GM21528 (cell line): ENCODE data around the gene SERPINA6.
"Not testable (repeated sequence)": the region's sequence is repeated elsewhere in the genome, so short reads cannot be mapped to it uniquely, and the experiment has no call there.

Experiments
- ATAC-seq: cut with Tn5 transposase; IDR thresholded peaks from one replicate; pipeline ENCODE4 v1.9.1; 2021; ENCODE audit warnings: mild to moderate bottlenecking, moderate library complexity; ENCODE audit not compliant: unreplicated experiment, low FRiP score

SERPINA6 gene, protein sequence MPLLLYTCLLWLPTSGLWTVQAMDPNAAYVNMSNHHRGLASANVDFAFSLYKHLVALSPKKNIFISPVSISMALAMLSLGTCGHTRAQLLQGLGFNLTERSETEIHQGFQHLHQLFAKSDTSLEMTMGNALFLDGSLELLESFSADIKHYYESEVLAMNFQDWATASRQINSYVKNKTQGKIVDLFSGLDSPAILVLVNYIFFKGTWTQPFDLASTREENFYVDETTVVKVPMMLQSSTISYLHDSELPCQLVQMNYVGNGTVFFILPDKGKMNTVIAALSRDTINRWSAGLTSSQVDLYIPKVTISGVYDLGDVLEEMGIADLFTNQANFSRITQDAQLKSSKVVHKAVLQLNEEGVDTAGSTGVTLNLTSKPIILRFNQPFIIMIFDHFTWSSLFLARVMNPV

DNA sequence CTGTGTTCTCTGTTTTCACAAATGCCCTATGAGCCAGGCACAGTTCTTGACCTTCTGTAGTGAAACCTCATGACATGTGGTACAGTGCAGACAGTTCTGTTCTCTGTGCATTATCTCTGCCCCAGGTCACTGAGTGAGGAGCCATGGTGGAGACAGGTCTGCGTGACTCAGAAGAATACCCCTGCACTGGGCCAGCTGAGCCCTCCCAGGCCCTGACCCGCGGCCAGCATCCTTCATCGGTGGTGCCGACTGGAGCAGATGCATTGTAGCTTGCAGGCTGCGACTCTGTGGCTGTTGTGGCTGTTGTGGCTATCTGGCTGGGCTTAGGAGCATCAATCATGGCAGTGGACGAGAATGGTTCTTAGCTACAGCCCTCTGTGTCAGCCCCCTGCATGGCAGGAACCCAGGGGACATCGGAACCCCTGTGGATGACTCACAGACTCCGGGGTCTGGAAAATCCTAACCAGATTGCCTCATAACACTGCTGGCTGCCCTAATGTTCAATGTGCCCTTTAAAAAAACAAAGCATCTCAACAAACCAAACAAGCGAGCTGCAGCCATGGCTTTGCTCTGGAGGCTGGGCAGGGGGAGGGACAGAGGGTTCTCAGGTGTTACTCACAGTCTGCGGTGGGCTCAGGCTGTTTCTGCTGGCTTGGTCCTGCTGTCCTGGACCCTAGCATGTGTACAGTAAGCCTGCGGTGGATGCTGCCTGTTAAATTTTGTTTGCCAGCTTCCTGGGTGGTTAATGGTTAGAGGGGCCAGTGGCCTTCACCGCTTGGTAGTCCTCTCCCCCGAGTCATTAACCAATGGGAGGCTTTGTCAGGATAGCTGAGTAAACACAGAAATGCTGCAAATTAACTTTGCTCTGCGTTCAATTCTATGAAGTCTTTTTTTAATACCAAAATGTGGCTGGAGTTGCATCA lies at the start of gene SERPINA6:
TSS of gene SERPINA6 (minus strand) at position 689 of the 923 bp plus-strand sequence. CDS start 8,688 bp downstream, outside the sequence.
- ATAC-seq = no peak

DNA sequence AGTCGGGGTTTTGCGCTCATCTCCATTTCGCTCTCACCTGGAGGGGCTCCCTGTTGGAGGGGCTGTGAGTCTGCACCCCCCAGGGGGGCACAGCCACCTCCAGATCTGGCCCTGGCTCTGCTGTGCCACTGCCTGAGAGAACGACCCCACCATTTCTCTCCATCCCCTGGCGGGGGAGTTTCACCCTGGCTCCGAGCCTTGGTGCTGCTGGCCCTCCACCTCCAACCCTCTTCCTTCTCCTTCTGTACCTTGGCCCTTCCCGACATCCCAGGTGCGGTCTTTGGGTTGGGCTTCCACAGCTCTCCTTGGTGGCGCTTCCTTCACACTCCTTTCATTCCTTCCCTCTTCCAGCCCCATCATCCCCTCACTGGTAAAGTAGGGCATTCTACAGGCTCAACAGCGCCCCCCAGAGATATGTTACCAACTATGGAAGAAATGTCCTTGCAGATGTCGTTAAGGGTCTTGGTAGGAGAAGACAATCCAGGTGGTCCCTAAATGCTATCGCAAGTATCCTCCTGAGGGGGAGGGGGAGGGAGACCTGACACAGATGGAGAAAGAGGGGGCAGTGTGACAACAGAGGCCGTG lies 49.0 kb upstream of the SERPINA6 start:
- no peak for ATAC-seq

DNA sequence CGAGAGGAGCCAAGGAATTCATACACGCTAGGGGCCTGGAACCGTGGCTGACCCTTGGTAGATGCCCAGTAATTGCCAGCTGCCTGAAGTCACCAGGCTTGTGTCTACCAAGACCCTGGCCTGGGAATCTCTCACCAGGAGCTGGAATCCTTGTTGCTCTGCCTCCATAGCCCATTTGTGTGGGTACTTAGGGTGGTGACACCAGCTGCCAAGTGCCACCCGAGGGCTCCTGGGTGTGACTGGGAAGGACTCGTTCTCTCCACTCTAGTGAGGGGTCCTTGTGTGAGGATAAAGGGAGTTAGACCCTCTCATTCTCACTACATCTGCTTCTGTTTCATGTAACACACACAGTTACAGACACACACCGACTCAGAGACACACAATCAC lies 47.4 kb upstream of the SERPINA6 start:
- ATAC-seq = no peak

DNA sequence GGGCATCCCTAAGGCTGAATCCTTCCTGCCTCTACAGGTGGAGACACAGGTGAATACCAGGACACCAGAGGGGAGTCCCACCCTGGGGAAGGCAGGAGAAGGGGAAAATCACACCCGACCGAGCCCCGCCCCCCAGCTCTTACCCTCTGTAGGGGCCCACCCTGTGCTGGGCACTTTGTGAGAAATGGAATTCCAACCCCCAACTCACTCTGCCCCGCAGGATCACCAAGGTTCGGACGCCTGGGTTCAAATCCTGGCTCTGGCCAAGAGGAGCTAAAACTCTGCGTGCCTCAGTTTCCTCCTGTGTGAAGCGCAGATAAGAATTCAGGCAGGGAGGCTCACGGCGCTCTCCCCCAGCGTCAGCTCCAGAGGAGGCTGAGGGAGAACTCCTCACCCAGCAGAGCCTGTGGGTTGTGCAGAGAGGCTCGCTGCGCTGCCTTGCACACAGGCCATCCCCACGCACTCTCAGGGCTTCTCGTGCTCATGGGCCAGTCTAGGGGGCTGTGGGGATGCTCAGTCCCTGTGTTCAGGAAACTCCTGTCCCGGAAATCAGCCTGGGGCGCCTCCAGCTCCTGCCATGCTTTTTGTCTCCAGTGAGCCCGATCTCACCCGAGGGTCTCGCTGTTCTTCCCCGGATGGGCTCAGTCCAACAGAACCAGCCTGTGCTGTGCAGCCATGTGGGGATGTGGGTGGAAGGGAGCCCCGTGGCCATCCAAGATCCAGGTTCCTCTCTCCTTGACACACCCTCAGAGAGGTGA lies 46.8 kb upstream of the SERPINA6 start:
- ATAC-seq = not testable (repeated sequence)

DNA sequence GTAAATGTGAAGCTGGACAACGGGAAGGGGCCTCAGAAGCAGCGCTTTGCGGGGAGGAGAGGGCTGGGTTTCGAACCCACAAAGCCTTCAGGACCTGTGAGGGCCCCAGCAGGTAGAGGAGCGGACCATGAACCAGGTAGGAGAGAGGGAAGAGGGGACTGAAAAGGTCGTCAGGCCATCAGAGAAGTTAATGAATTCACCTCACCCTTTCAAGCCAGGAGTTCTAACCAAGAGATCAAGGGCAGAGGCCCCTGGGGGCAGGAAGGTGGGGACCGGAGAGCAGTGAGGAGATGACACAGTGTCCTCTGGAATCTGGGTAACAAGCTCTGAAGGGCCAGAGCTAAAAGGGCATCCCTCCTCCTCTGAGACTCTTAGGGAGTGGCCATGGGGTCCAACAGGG lies 45.8 kb upstream of the SERPINA6 start:
- no peak for ATAC-seq

DNA sequence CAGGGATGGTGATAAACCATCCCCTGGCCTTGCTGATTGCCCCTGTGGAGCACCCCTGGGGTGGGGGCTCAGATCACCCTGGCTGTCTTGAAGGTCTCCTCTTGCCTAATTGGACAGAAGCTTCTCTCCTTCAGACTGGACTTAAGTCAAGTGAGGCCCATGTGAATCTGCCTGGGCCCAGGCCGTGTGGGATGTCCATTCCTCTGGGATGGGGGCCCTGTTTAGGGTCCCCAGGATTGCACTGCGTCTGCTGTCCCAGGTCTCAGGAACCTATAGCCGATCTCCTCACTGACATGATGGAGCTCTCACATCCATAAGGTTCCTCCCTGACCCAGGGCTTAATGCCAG lies 45.1 kb upstream of the SERPINA6 start:
- no peak for ATAC-seq

DNA sequence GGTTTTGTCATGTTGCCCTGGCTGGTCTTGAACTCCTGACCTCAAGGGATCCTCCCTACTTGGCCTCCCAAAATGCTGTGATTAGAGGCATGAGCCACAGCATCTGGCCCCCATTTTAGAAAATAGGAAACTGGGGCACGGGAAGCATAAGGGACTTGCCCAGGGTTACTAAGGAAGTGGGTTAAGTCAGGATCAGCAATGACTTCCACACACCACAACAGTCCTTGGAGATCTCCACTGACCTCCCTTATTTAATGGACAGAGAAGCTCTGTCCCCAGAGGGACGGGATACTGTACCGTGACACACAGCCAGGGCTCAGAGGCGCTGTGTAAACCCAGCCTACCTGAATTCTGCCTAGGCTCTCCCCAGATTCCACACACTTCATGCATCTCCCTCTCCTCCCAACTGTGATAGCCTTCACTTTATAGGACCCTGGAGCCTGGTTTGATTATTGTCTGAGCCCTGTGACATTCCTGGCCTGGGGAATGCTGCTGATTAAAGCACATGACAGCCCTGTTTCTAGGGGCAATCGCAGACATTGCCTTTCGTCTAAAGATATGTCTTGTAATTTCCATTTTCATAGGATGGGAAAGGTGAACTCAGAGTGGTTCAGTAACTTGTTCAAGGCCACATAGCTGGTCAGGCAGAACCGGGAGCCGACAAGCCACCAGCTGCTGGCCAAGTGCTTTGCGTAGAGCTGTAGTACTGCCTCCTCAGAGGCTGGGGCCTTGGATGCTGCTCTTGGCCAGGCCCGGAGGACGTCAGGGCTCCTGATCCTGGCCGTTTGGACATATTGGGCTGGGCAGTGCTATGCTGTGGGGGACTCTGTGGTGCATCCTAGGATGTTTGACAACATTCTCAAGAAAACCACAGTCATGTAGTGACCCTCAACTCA lies 44.5 kb upstream of the SERPINA6 start:
- ATAC-seq = no peak

DNA sequence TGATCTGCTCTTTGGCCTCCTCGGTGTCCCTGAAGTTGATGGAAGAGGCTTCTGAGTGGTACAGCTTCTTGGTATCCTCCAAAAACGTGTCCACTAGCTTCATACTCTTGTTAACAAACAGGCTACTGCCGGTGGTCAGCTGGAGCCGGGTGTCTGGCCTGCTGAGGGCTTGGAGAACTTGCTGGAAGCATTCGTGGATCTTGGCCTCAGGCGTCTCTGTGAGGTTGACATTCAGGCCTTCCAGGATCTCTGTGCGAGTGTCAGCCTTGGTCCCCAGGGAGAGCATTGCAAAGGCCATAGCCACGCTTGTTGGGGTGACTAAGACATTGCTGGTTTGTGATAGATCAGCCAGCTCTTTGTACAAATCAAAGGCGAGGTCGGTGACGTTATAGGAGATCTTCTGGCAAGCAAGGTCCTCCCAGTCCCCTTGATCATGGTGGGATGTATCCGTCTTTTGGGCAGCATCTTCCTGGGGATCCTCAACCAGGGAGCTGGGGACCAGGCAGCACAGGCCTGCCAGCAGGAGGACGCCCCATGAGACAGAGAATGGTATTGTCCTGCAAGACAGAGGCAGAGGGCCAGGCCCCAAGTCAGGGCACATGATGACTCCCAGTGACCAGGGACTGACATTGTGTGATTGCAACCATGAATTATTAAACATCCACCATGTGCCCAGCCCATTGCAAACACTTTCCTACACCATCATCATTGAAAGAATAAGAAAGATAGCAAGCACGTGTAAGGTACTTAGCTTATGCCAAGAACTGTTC lies 43.2 kb upstream of the SERPINA6 start, which contains the start of gene SERPINA2:
TSS of gene SERPINA2 (minus strand) at position 553 of the 770 bp plus-strand sequence.
- ATAC-seq = no peak

DNA sequence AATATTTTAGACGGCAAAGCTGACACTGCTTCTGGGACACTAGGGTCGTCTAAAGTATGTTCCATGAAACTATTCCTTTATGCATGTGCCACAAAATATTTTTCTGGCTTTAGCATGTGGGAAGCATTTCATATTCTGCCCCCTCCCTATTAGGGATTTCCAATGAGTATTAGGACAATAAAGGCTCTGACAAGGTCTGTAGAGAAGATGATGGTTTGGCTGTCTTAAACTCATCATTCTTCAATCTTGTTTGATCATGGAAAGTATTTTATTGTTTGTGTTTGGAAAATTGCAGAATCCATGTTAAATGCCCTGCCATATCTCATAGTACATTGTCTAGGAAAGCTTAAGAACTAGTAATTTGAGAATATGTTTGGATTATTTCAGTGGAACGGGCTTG lies 42.5 kb upstream of the SERPINA6 start:
- ATAC-seq = no peak

DNA sequence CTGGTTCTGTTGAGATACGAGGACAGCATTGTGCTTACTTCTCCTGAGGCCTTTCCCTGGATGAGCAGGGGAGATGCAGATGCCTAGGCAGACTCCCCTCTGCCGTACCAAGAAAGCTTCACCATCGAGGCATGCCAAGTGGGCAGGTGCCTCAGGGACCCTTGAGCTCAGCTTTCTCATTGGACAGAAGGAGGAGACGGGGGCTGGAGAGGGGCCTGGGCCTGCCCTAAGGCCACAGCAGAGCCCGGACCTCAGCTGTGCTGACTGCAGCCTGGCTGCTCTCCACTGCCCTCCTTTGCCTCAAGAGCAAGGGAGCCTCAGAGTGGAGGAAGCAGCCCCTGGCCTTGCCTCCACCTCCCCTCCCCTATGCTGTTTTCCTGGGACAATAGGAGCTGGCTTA lies 41.8 kb upstream of the SERPINA6 start:
- ATAC-seq = no peak

DNA sequence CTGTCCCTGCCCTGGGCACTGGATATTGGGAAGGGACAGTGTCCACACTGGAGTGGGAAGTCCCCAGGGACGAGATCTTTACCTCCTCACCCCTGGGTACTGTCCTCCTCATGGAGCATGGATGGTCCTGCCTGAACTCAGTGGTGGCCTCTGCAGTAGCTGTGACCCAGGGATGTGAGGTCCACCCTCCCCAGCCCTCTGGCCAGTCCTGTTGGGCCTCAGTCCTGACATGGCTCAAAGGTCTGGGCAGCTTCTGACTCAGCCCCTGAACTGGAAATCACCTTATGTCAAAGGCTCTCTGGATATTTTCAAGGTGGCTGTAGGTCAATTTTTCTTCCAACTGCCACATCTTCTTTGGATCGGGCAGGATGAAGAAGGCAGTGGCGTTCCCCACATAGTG lies 40.9 kb upstream of the SERPINA6 start:
- ATAC-seq = no peak

DNA sequence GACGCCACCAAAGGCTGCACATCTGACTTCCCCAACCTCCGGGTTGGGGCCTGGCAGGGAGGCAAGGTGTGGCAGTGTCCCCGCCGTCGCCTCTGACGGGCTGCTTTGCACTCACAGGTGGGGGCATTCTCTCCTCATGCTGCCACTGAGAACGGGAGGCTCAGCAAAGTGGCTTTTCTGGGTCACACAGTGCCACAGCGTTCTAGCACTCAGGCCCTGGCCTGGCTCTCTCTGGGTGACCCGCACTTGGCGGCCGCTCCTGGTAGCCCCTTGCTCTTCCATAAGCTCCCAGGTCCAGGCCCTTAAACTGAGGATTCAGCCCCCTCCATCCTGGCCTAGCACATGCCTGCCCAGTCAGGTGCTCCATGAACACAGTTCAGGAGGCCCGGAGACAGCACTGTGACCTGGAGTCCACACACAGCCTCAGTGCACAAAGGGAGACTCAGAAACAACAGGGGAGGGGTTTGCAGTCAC lies 40.1 kb upstream of the SERPINA6 start:
- no peak for ATAC-seq

DNA sequence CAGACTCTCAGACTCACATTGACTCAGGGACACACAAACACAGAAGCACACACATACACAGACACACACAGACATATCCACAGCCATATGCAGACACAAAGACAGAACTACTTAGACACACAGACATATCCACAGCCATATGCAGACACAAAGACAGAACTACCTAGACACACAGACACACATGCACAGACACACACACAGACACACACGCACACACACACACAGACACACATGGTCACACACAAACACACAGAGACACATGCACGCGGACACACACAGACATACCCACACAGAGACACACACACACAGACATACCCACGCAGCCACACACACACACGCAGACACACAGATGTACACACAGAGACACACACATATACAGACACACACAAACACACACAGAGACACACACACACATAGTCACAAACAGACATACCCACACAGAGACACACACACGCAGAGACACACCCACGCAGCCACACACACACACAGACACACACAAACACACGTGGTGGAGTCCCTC lies 39.5 kb upstream of the SERPINA6 start:
- no peak for ATAC-seq

DNA sequence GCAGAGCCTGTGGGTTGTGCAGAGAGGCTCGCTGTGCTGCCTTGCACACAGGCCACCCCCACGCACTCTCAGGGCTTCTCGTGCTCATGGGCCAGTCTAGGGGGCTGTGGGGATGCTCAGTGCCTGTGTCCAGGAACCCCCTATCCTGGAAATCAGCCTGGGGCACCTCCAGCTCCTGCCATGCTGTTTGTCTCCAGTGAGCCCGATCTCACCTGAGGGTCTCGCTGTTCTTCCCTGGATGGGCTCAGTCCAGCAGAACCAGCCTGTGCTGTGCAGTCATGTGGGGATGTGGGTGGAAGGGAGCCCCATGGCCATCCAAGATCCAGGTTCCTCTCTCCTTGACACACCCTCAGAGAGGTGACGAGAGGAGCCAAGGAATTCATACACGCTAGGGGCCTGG lies 38.5 kb upstream of the SERPINA6 start:
- ATAC-seq = no peak

DNA sequence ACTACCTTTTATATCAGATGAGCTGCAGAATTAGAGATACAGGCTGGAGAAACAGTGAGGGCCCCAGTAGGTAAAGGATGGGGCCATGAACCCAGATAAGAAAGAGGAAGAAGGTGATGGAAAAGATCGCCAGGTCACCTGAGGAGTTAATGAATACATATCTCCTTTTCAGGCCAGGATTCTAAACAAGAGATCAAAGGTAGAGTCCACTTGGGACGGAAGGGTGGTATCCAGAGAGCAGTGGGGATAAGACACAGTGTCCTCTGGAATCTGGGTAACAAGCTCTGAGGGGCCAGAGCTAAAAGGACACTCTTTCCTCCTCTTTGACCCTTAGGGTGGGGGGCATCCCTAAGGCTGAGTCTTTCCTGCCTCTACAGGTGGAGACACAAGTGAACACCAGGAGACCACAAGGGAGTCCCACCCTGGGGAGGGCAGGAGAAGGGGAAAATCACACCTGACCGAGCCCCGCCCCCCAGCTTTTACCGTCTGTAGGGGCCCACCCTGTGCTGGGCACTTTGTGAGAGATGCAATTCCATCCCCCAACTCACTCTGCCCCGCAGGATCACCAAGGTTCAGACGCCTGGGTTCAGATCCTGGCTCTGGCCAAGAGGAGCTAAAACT lies 37.9 kb upstream of the SERPINA6 start:
- ATAC-seq = no peak

DNA sequence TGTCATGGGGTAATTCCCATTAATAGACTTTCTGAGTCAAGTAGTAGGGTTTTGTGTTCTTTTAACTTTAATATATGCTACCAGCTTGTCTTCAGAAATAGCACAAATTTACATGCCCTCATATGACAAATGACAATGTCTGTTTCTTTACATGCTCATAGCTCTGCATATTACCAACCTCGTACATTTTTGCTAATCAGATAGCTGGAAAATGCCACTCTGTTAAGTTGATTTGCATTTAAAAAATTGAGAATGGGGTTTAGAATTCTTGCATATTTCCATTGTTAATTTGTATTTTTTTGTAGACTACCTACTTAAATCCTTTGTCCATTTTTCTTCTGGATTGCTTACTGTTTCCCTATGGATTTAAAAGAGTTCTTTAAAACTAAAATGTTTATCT lies 34.0 kb upstream of the SERPINA6 start:
- ATAC-seq = no peak

DNA sequence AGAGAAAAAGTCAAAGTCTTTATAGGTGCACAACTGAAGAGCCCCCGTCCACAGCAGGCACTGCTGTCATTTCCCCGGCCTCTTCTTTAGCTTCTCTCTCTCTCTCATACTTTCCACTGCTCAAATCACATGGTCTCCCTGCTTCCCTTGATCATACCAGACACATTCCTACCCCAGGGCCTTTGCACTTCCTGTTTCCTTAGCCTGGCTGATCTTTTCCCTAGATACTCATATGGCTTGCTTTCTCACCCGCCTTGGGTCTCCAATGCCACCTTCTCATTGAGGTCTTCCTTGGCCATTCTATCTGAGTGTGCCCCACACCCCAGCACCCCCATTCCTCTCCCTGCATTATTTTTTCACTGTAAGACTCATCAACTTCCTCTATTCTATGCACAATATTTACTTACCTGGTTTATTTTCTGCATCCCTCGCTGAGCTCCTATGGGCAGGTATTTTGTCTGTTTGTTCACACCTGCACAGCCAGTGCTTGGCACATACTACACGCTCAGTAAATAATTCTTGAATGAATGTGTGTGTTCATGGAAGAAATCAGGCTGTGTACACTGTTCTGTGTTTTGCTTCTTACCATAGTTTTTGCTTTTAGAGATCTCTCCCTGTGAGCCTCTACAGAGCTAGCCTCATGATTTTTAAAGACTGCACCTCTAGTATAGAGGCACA lies 33.4 kb upstream of the SERPINA6 start:
- ATAC-seq = no peak
